Small intestine (tissue), 7 donors: ENCODE results near the gene HBD. TPM values are rescaled to one million over a fixed set of nuclear protein-coding genes. Genes with fewer than 3 reads are reported as not detected.

Experiments used
- DNase-seq, 2 donors: peaks; one replicate each; pipeline versions ENCODE4 v3.0.0 to v3.0.0-alpha.2; 2013
- FAIRE-seq: peaks from 2 replicates; lab custom pipeline; 2012; peaks lifted over from hg19 to GRCh38; lab: Jason Lieb, UNC
- H3K27ac ChIP-seq, 3 donors: one replicate each; pipeline ENCODE4 v1.5.1; 2013; ENCODE audit warnings: low read length in 2 of 3, mild to moderate bottlenecking in 2 of 3, control low read depth in 1 of 3, inconsistent platforms in 1 of 3, low read depth in 1 of 3, moderate library complexity in 1 of 3
- H3K27me3 ChIP-seq, 3 donors: one replicate each; pipeline ENCODE4 v1.6.1; 2013; ENCODE audit warnings: low read length in 3 of 3, inconsistent platforms in 1 of 3; ENCODE audit not compliant: control insufficient read depth in 3 of 3, insufficient read depth in 3 of 3
- H3K36me3 ChIP-seq, 3 donors: one replicate each; pipeline ENCODE4 v1.6.1; 2013; ENCODE audit warnings: low read length in 3 of 3, inconsistent platforms in 1 of 3, low read depth in 1 of 3, mild to moderate bottlenecking in 1 of 3, moderate library complexity in 1 of 3; ENCODE audit not compliant: control insufficient read depth in 3 of 3, insufficient read depth in 2 of 3
- H3K4me1 ChIP-seq, 3 donors: one replicate each; pipeline ENCODE4 v1.6.1; 2013; ENCODE audit warnings: low read length in 2 of 3, inconsistent platforms in 1 of 3, low read depth in 1 of 3, mild to moderate bottlenecking in 1 of 3, moderate library complexity in 1 of 3; ENCODE audit not compliant: control insufficient read depth in 3 of 3, insufficient read depth in 2 of 3
- H3K4me3 ChIP-seq, 3 donors: one replicate each; pipeline ENCODE4 v1.5.1; 2013; ENCODE audit warnings: low read length in 3 of 3, control low read depth in 1 of 3, inconsistent platforms in 1 of 3, low read depth in 1 of 3, mild to moderate bottlenecking in 1 of 3, moderate library complexity in 1 of 3
- H3K9me3 ChIP-seq, 2 donors: one replicate each; pipeline ENCODE4 v1.6.1; 2013; ENCODE audit warnings: low read depth in 1 of 2, low read length in 1 of 2; ENCODE audit not compliant: control insufficient read depth in 2 of 2, insufficient read depth in 1 of 2
- WGBS, 3 donors: extraction: QIAGEN DNeasy Blood & Tissue Kit; methylation state at CpG; one replicate each; pipeline ENCODE4 v1.1.7; 2013; 5-methylcytosine and 5-hydroxymethylcytosine counted together
- polyA plus RNA-seq, 4 donors: library from polyadenylated mRNA; stranded (reverse) in 3 of 4; unstranded in 1 of 4; fragments of 200-250 nt in 3 of 4; fragments of 120-200 nt in 1 of 4; gene quantifications; one replicate each; pipeline versions ENCODE4 v1.2.1 to v1.2.3, GENCODE V29; 2013
- donor health status: healthy with polysubstance abuse.
- donor health status: control.
- donor health status: control.
- donor health status: Bipolar disorder and iron deficiency.
- donor health status: healthy.

The HBD gene
- polyA plus RNA-seq, 4 donors, result 0.15 TPM; not detected in 3

- WGBS, 3 donors, result 69 to 81% (median 72%) methylated on average over 2 of the region's 2 CpGs
- Histone ChIP-seq H3K27me3 (no peaks in the 10 kb centered on the region), H3K4me3 (no peak overlapping the region), H3K9me3 (no peaks in the 10 kb centered on the region), H3K4me1 (no peaks in the 10 kb centered on the region), H3K27ac (no peak overlapping the region), H3K36me3 (no peaks in the 10 kb centered on the region)
- no peak for FAIRE-seq
- DNase-seq, result no peak
These were observed 42.4 kb upstream of the HBD start for GRCh38 chr11:5276697-5277096.

GRCh38 chr11:5275369-5276110, 41.3 kb upstream of the HBD start:
- Histone ChIP-seq H3K4me3 (no peak overlapping the region), H3K27me3 (no peaks in the 10 kb centered on the region), H3K9me3 (no peaks in the 10 kb centered on the region), H3K27ac (no peak overlapping the region), H3K36me3 (no peaks in the 10 kb centered on the region), H3K4me1 (no peaks in the 10 kb centered on the region)
- 57 to 72% (median 60%) methylated on average over 6 of the region's 6 CpGs for WGBS, 3 donors
- FAIRE-seq (no peak), DNase-seq (no peak)

GRCh38 chr11:5274395-5274794, 40.1 kb upstream of the HBD start:
- Histone ChIP-seq H3K27me3 (no peaks in the 10 kb centered on the region), H3K27ac (no peak overlapping the region), H3K4me3 (no peak overlapping the region), H3K36me3 (no peaks in the 10 kb centered on the region), H3K9me3 (no peaks in the 10 kb centered on the region), H3K4me1 (no peaks in the 10 kb centered on the region)
- FAIRE-seq (no peak), DNase-seq (no peak)
- WGBS, 3 donors, result 63 to 69% (median 69%) methylated on average over 5 of the region's 5 CpGs

- WGBS, 3 donors, result 61 to 73% (median 66%) methylated on average over 4 of the region's 4 CpGs
- H3K27me3 ChIP-seq, result no peaks in the 10 kb centered on the region
- no peaks in the 10 kb centered on the region for H3K9me3 ChIP-seq
- H3K36me3 ChIP-seq, result no peaks in the 10 kb centered on the region
- no peak overlapping the region for H3K27ac ChIP-seq
- FAIRE-seq, result no peak
- no peak for DNase-seq
- no peak overlapping the region for H3K4me3 ChIP-seq
- no peaks in the 10 kb centered on the region for H3K4me1 ChIP-seq
These were observed 38.2 kb upstream of the HBD start for GRCh38 chr11:5272395-5273017.

GRCh38 chr11:5269715-5270147, 35.4 kb upstream of the HBD start, which contains the start of gene HBE1:
TSS of gene HBE1 (minus strand) at chr11:5269945. CDS start at chr11:5269890, 55 bp downstream.
- H3K27me3 ChIP-seq, result no peaks in the 10 kb centered on the region
- no peaks in the 10 kb centered on the region for H3K36me3 ChIP-seq
- no peaks in the 10 kb centered on the region for H3K4me1 ChIP-seq
- no peaks in the 10 kb centered on the region for H3K9me3 ChIP-seq
- no peak within 1 kb of the TSS for H3K27ac ChIP-seq
- DNase-seq, result no peak
- WGBS, 3 donors, result 65 to 78% (median 68%) methylated on average over 4 of the region's 4 CpGs
- no peak within 1 kb of the TSS for H3K4me3 ChIP-seq
- no peak for FAIRE-seq

- 71 to 85% (median 83%) methylated on average over 2 of the region's 2 CpGs for WGBS, 3 donors
- Histone ChIP-seq H3K4me1 (no peaks in the 10 kb centered on the region), H3K36me3 (no peaks in the 10 kb centered on the region), H3K4me3 (no peak overlapping the region), H3K27ac (no peak overlapping the region), H3K9me3 (no peaks in the 10 kb centered on the region), H3K27me3 (no peaks in the 10 kb centered on the region)
- no peak for FAIRE-seq
- DNase-seq, result no peak
These were observed 32.8 kb upstream of the HBD start for GRCh38 chr11:5267033-5267563.

- Histone ChIP-seq H3K9me3 (no peaks in the 10 kb centered on the region), H3K4me1 (no peaks in the 10 kb centered on the region), H3K27me3 (no peaks in the 10 kb centered on the region), H3K4me3 (no peak overlapping the region), H3K27ac (no peak overlapping the region), H3K36me3 (no peaks in the 10 kb centered on the region)
- DNase-seq (no peak), FAIRE-seq (no peak)
These were observed 32.3 kb upstream of the HBD start for GRCh38 chr11:5266609-5267008.

GRCh38 chr11:5265832-5266231, 31.5 kb upstream of the HBD start:
- Histone ChIP-seq H3K4me3 (no peak overlapping the region), H3K27me3 (no peaks in the 10 kb centered on the region), H3K4me1 (no peaks in the 10 kb centered on the region), H3K27ac (no peak overlapping the region), H3K9me3 (no peaks in the 10 kb centered on the region), H3K36me3 (no peaks in the 10 kb centered on the region)
- DNase-seq (no peak), FAIRE-seq (no peak)
- 35 to 65% (median 42%) methylated on average over 2 of the region's 2 CpGs for WGBS, 3 donors
